WTC11 (cell line): ENCODE results near the gene PCSK7.
"Not testable (repeated sequence)": the region's sequence is repeated elsewhere in the genome, so short reads cannot be mapped to it uniquely, and the experiment has no call there.

Source experiments
- NFYB ChIP-seq: sonication (generic); formaldehyde crosslinking; conservative IDR thresholded peaks from 2 replicates; pipeline ENCODE4 v1.8.0; 2022; ENCODE audit warnings: low read depth, missing genetic modification reagents
- ZNF232 ChIP-seq: sonication (generic); formaldehyde crosslinking; IDR thresholded peaks from 2 replicates; pipeline ENCODE4 v1.8.0; 2022; ENCODE audit warnings: mild to moderate bottlenecking, missing genetic modification reagents

DNA sequence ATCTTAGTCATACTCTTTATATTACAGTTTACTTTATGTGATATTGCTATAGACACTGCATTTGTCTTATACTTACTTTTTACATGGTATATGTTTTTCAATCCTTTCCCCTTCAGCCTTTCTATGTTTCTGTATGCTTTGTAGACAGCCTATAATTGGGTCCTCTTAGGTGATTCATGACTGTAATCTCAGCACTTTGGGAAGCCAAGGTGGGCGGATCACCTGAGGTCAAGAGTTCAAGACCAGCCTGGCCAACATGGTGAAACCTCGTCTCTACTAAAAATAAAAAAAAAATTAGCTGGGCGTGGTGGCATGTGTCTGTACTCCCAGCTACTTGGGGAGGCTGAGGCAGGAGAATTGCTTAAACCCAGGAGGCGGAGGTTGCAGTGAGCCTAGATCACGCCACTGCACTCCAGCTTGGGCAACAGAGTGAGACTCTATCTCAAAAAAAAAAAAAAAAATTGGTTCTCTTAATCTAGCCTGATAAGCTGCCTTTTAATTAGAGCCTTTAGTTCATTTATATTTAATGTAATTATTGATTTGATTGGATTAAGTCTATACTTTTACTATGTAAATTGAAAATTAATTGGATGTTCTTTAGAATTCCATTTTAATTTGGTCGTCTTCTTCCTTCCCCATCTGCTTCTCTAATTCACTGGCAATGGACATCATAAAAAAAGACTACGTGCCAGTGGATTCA lies 32.9 kb upstream of the PCSK7 start:
- not testable (repeated sequence) for TF ChIP-seq ZNF232, NFYB (CRISPR knock-in tag)
